K562 (cell line): ENCODE measurements around the gene G6PD. TPM values are rescaled to one million over a fixed set of nuclear protein-coding genes. Genes with fewer than 3 reads are reported as not detected.

Experiments used
- ATF3 ChIP-seq, 2 experiments: fragments of 450-650 bp in 1 of 2; sonication (generic) in 1 of 2; formaldehyde crosslinking in 1 of 2; IDR thresholded peaks in 1 of 2; conservative IDR thresholded peaks in 1 of 2; 2 replicates each; pipeline versions ENCODE4 v1.6.1 to v1.8.1; 2016 to 2023; ENCODE audit warnings: mild to moderate bottlenecking in 2 of 2, moderate library complexity in 2 of 2, inconsistent platforms in 1 of 2, missing genetic modification reagents in 1 of 2
- CC2D1A ChIP-seq: fragments of 450-650 bp; IDR thresholded peaks from 2 replicates; pipeline ENCODE4 v1.6.1; 2017; ENCODE audit warnings: mild to moderate bottlenecking
- CEBPB ChIP-seq: fragments of 450-650 bp; IDR thresholded peaks from 2 replicates; pipeline ENCODE4 v1.6.1; 2016; ENCODE audit warnings: missing genetic modification characterization, missing compliant biosample characterization
- CREB1 ChIP-seq, 2 experiments: sonication (generic) in 1 of 2; formaldehyde crosslinking in 1 of 2; IDR thresholded peaks; 2 replicates each; pipeline versions ENCODE4 v1.6.1 to v1.8.0; 2012 to 2022; ENCODE audit warnings: inconsistent platforms in 1 of 2, mild to moderate bottlenecking in 1 of 2, missing genetic modification reagents in 1 of 2, moderate library complexity in 1 of 2
- JUND ChIP-seq, 2 experiments: IDR thresholded peaks; 2 replicates in 1 of 2; 3 replicates in 1 of 2; pipeline ENCODE4 v1.6.1; 2011; ENCODE audit warnings: borderline replicate concordance in 2 of 2, low read depth in 2 of 2, low read length in 2 of 2, improper control_type of control experiment in 1 of 2, missing biosample characterization in 1 of 2, missing genetic modification characterization in 1 of 2, missing genetic modification reagents in 1 of 2
- LCOR ChIP-seq: sonication (generic); formaldehyde crosslinking; IDR thresholded peaks from 2 replicates; pipeline ENCODE4 v1.8.0; 2022; ENCODE audit warnings: mild to moderate bottlenecking, missing genetic modification reagents
- MCM3 ChIP-seq: fragments of 450-650 bp; IDR thresholded peaks from 2 replicates; pipeline ENCODE4 v1.6.1; 2016
- NEUROD1 ChIP-seq: fragments of 150-350 bp; IDR thresholded peaks from 2 replicates; pipeline ENCODE4 v1.6.1; 2014; ENCODE audit warnings: borderline replicate concordance, low read length, low read depth; ENCODE audit not compliant: partially characterized antibody
- NFIC ChIP-seq: fragments of 450-650 bp; IDR thresholded peaks from 2 replicates; pipeline ENCODE4 v1.6.1; 2017; ENCODE audit warnings: mild to moderate bottlenecking, inconsistent platforms
- OTX1 ChIP-seq: fragments of 450-650 bp; formaldehyde crosslinking; IDR thresholded peaks from 2 replicates; pipeline ENCODE4 v1.4.0; 2022; ENCODE audit warnings: mild to moderate bottlenecking
- POLR2A ChIP-seq: fragments of 450-650 bp; conservative IDR thresholded peaks from 2 replicates; pipeline ENCODE4 v1.6.1; 2016
- RB1 ChIP-seq: fragments of 450-650 bp; IDR thresholded peaks from 2 replicates; pipeline ENCODE4 v1.6.1; 2017; ENCODE audit warnings: low read depth, mild to moderate bottlenecking
- SAFB ChIP-seq: fragments of 200-400 bp; formaldehyde crosslinking; IDR thresholded peaks from 2 replicates; pipeline ENCODE4 v1.6.1; 2017; ENCODE audit warnings: low read depth, low read length, borderline replicate concordance
- SNIP1 ChIP-seq: fragments of 450-650 bp; IDR thresholded peaks from 2 replicates; pipeline ENCODE4 v1.7.1; 2017; ENCODE audit warnings: low read depth, mild to moderate bottlenecking
- TBL1XR1 ChIP-seq, 2 experiments: IDR thresholded peaks; 2 replicates each; pipeline ENCODE4 v1.6.1; 2012; ENCODE audit warnings: improper control_type of control experiment in 2 of 2, low read length in 2 of 2, mild to moderate bottlenecking in 1 of 2
- XRCC5 ChIP-seq: fragments of 200-400 bp; formaldehyde crosslinking; IDR thresholded peaks from 2 replicates; pipeline ENCODE4 v1.6.1; 2017; ENCODE audit warnings: low read depth, mild to moderate bottlenecking, low read length
- ZBTB7A ChIP-seq: IDR thresholded peaks from 2 replicates; pipeline ENCODE4 v1.6.1; 2011; ENCODE audit warnings: low read depth, mild to moderate bottlenecking, low read length, moderate library complexity, borderline replicate concordance; ENCODE audit not compliant: control insufficient read depth
- ZMIZ1 ChIP-seq, 2 experiments: fragments of 150-350 bp in 1 of 2; IDR thresholded peaks; 2 replicates each; pipeline ENCODE4 v1.6.1; 2012 to 2016; ENCODE audit warnings: low read depth in 2 of 2, low read length in 2 of 2, mild to moderate bottlenecking in 1 of 2, moderate library complexity in 1 of 2
- ZNF143 ChIP-seq: sonication (generic); formaldehyde crosslinking; IDR thresholded peaks from 2 replicates; pipeline ENCODE4 v1.9.0; 2022; ENCODE audit warnings: mild to moderate bottlenecking, missing genetic modification reagents
- ZNF253 ChIP-seq: fragments of 250-450 bp; sonication (Bioruptor Pico); conservative IDR thresholded peaks from 2 replicates; pipeline ENCODE4 v1.6.1; 2021; ENCODE audit warnings: mild to moderate bottlenecking
- ZNF507 ChIP-seq: conservative IDR thresholded peaks from 2 replicates; pipeline ENCODE4 v1.6.1; 2017; ENCODE audit warnings: missing genetic modification characterization, missing compliant biosample characterization
- ZNF699 ChIP-seq: fragments of 250-450 bp; sonication (Bioruptor Pico); IDR thresholded peaks from 2 replicates; pipeline ENCODE4 v1.8.0; 2021; ENCODE audit warnings: mild to moderate bottlenecking, moderate library complexity; ENCODE audit not compliant: insufficient replicate concordance
- polyA plus RNA-seq, 8 experiments: library from polyadenylated mRNA; depleted of rRNA in 4 of 8; stranded (reverse) in 5 of 8; unstranded in 3 of 8; fragments of >200 nt; fragmentation: Nextera tagmentation in 2 of 8; fragmentation: Illumina TruSeq in 1 of 8; extraction: Ambion mirVana in 2 of 8; extraction: Trizol in 1 of 8; gene quantifications; 2 replicates each; pipeline versions ENCODE4 v1.2.1 to v1.2.3, GENCODE V29; 2011 to 2014; ENCODE audit warnings: inconsistent platforms in 1 of 8, missing spikeins in 1 of 8
- total RNA-seq, 7 experiments: library from RNA; depleted of rRNA in 6 of 7; stranded (reverse); fragments of >200 nt in 6 of 7; fragmentation: Illumina TruSeq in 2 of 7; extraction: Trizol in 2 of 7; gene quantifications; 2 replicates each; pipeline versions ENCODE4 v1.2.1 to v1.2.3, GENCODE V29; 2011 to 2021; ENCODE audit warnings: low replicate concordance in 1 of 7

G6PD gene
- total and polyA plus RNA-seq, 9 of the 15 experiments (the other 6 are each of a cell fraction or from before 2014, with no cell fraction given) = 2.9 to 222 (median 66.4) TPM

GRCh38 chrX:154534526-154535322 is 11.9 kb downstream of the G6PD start (continued):
- TF ChIP-seq ZBTB7A = peak; percentile 18; the same call in 1 of the 2 replicates
- TF ChIP-seq CREB1 (IDR thresholded peaks at IDR 0.05) = no peak
- TF ChIP-seq CREB1 (CRISPR knock-in tag; IDR thresholded peaks at IDR 0.05) = peak; percentile 37; the same call in 1 of the 2 replicates
- no peak for TF ChIP-seq ZNF507 (tag)
- no peak for TF ChIP-seq ZNF253 (CRISPR knock-in tag)
- TF ChIP-seq LCOR (CRISPR knock-in tag) = peak; percentile 73; the same call in 1 of the 2 replicates
- peak; percentile 46; the same call in 1 of the 2 replicates for TF ChIP-seq NFIC
- TF ChIP-seq ZNF699 (CRISPR knock-in tag) = no peak
- TF ChIP-seq XRCC5 = peak; percentile 76; the same call in 1 of the 2 replicates
- peak; percentile 92 for TF ChIP-seq CC2D1A
- TF ChIP-seq ZMIZ1 (IDR thresholded peaks at IDR 0.05; ENCODE audit: low read depth in 2 of 2, low read length in 2 of 2) = 0 out of 4 replicates have a peak, but pooled peaks of 1 of the 2 experiments have one; percentile 44
- no peak for TF ChIP-seq SNIP1
- peak; percentile 63; the same call in 1 of the 2 replicates for TF ChIP-seq JUND (IDR thresholded peaks at IDR 0.05; ENCODE audit: borderline replicate concordance, low read depth, low read length)
- peak; percentile 12; the same call in 1 of the 3 replicates for TF ChIP-seq JUND (tag; IDR thresholded peaks at IDR 0.05; ENCODE audit: borderline replicate concordance, low read depth, low read length)
- TF ChIP-seq OTX1 (CRISPR knock-in tag) = no peak
- TF ChIP-seq ZNF143 (CRISPR knock-in tag) = 0 out of 2 replicates have a peak, but pooled peaks have one; percentile 29
- TF ChIP-seq POLR2A = peak; percentile 13; the same call in 1 of the 2 replicates
- peak; percentile 95 for TF ChIP-seq RB1
- no peak for TF ChIP-seq TBL1XR1 (IDR thresholded peaks at IDR 0.05; ENCODE audit: low read length in 2 of 2)
- no peak for TF ChIP-seq SAFB
- no peak for TF ChIP-seq ATF3 (IDR thresholded peaks at IDR 0.05)
- no peak for TF ChIP-seq ATF3 (CRISPR knock-in tag; conservative IDR thresholded peaks at IDR 0.05)
- peak; percentile 68 for TF ChIP-seq NEUROD1
- TF ChIP-seq MCM3 = no peak
- peak; percentile 89 for TF ChIP-seq CEBPB (tag)
